B cell (primary cell): ENCODE data around the gene AP1M1.

Experiments
- EZH2 ChIP-seq: IDR thresholded peaks from 2 replicates; pipeline ENCODE4 v1.6.1; 2012; ENCODE audit warnings: borderline replicate concordance, low read depth, mild to moderate bottlenecking, moderate library complexity, low read length; ENCODE audit not compliant: insufficient read depth, poor library complexity, severe bottlenecking
- TF ChIP-seq, protein P1 (sequence below): fragments of 200-600 bp; IDR thresholded peaks from one replicate; pipeline ENCODE4 v1.8.0; 2022; ENCODE audit warnings: antibody characterized with exemption, mild to moderate bottlenecking

DNA sequence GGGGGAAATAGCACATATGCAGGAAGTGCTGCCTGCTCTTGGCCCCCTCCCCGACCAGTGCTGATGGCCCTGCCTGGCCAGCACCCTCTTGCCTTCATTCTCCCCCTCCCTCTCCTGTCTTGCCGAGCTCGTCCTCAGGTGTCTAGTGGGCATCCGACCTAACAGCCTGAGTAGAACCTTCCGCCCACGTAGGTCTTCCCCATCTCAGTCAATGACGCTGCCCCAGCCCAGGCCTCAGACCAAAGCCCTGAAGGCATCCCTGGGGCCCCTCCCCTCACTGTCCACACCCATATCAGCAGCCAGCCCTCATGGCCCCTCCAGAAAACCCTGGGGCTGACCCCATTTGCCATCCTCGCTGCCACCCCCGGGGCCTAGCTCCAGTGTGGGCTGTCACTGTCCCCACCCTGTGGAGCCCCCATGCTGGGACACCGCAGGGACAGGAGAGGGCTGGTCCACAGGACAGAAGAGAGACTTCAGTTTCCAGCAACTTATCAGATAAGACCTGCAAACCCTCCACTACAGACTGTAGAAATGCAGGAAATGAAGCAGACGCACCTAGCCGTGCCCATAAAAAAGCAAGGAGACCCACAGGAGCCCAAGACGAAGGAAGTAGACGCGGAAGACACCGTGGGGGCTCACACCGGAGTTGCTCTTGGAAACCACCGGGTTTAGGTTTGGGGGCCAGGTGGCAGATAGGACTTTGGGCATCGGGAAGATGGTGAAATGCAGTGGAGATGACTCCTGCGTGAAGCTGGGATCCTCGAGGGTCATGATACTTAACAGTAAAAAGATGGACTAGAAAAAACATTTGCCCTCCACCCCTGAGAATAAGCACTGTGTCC is 38.3 kb downstream of the AP1M1 start:
- TF ChIP-seq, protein P1, sequence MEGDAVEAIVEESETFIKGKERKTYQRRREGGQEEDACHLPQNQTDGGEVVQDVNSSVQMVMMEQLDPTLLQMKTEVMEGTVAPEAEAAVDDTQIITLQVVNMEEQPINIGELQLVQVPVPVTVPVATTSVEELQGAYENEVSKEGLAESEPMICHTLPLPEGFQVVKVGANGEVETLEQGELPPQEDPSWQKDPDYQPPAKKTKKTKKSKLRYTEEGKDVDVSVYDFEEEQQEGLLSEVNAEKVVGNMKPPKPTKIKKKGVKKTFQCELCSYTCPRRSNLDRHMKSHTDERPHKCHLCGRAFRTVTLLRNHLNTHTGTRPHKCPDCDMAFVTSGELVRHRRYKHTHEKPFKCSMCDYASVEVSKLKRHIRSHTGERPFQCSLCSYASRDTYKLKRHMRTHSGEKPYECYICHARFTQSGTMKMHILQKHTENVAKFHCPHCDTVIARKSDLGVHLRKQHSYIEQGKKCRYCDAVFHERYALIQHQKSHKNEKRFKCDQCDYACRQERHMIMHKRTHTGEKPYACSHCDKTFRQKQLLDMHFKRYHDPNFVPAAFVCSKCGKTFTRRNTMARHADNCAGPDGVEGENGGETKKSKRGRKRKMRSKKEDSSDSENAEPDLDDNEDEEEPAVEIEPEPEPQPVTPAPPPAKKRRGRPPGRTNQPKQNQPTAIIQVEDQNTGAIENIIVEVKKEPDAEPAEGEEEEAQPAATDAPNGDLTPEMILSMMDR, result no peak
- TF ChIP-seq EZH2, result no peak
